Smooth muscle cell of trachea (primary cell): Measurements from ENCODE around the gene HVCN1. TPM values are rescaled to one million over a fixed set of nuclear protein-coding genes. Genes with fewer than 3 reads are reported as not detected.

Experiments used
- total RNA-seq: library from RNA; depleted of rRNA; stranded (reverse); fragments of >200 nt; gene quantifications from 2 replicates; pipeline ENCODE4 v1.2.1, GENCODE V29; 2014

Gene HVCN1, protein sequence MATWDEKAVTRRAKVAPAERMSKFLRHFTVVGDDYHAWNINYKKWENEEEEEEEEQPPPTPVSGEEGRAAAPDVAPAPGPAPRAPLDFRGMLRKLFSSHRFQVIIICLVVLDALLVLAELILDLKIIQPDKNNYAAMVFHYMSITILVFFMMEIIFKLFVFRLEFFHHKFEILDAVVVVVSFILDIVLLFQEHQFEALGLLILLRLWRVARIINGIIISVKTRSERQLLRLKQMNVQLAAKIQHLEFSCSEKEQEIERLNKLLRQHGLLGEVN
- 4.1 and 10.1 TPM in 2 replicates for total RNA-seq

DNA sequence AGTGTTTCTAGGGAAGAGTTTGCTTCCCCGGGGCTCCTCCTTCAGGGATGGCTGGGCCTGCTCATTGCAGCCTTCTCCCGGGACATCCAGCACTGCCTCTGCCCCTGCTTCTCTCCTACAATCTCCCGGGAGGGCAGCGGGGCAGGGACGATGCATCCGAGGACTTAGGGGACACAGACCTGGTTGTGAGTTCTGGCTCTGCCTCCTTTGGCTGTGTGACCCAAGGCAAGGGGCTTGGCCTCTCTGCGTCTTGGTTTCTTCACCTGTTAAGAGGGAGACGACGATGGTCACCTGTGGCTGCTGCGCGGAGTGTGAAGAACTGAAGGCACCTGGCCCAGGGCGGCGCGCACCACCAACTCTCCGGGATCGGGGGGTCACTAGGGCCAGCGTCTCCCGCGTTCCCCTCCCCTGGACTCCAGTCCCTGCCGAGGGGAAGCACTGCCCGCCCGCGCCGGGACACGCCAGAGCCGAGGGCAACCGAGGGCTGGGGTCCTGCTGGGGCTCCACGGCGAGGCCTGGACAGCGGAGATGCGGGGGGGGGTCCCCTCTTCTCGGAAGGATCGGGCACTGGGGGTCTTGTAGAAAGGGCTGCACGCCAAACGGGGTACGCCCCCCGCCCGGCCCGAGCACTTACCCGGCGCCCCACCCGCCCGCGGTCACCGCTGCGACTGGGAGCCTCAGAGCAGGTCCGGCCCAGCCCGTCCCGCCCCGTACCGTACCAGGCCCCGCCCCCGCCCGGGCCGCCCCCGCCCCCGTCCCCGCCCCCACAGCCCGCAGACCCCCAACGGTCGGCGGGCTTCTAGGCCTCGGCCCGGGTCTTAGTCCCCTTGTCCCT is at the start of gene HVCN1:
Gene HVCN1 (minus strand): TSS at position 670 of the 835 bp plus-strand sequence. CDS start 5,870 bp downstream, outside the sequence.

DNA sequence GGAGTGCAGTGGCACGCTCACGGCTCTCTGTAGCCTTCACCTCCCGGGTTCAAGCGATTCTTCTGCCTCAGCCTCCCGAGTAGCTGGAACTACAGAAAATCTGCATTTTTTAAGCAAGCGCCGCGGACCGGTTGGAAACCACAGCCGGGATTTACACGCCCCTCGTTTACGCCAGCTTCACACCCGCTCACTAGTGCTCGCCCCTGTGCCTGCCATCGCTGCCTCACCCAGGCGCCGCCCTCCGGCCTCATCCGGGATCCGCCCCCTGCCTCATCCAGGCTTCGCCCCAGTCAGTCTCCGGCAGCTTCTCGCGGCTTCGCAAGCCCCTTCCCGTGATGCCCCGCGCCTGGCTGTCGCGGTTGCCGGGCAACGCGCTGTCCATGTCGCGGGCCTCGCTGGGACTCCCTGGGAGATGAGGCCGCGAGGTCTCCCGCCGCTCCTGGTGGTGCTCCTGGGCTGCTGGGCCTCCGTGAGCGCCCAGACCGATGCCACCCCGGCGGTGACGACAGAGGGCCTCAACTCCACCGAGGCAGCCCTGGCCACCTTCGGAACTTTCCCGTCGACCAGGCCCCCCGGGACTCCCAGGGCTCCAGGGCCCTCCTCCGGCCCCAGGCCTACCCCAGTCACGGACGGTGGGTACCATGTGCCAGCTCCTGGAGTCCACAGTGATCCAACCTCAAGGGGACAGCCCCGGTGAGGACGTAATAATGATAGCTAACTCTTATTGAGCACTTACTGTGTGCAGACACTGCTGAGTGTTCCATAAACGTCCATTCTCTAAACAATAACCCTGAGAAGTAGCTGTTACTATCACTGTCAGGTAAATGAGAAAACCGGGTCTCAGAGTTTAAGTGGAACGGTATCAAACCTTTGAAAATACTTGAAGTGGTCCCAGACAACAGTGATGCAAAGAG is 74.9 kb downstream of the HVCN1 start, which contains the start of gene TCTN1:
Gene TCTN1 (plus strand): TSS at position 359 of the 914 bp plus-strand sequence. CDS start 54 bp downstream, at position 413.

Other genes starting within 250 kb of the HVCN1 start
- gene ARPC3, start 238.8 kb downstream of the HVCN1 start, total RNA-seq = 249 and 353 TPM in 2 replicates
- gene GPN3, start 220.9 kb downstream of the HVCN1 start, total RNA-seq = 12.7 and 24.0 TPM in 2 replicates
- gene FAM216A, start 220.3 kb downstream of the HVCN1 start, total RNA-seq = 10.3 and 12.4 TPM in 2 replicates
- 55.1 and 110 TPM in 2 replicates for gene VPS29, start 187.0 kb downstream of the HVCN1 start, total RNA-seq
- gene RAD9B, start 186.8 kb downstream of the HVCN1 start, total RNA-seq = 0.29 and 0.83 TPM in 2 replicates
- 7.1 and 7.3 TPM in 2 replicates for gene PPTC7, start 105.8 kb downstream of the HVCN1 start, total RNA-seq
- 29.1 and 37.7 TPM in 2 replicates for gene TCTN1, start 75.0 kb downstream of the HVCN1 start, total RNA-seq
- gene PPP1CC, start 53.8 kb upstream of the HVCN1 start, total RNA-seq = 91.5 and 166 TPM in 2 replicates
- not detected in 2 replicates for gene CCDC63, start 157.9 kb upstream of the HVCN1 start, total RNA-seq
- not detected in 2 replicates for gene MYL2, start 231.5 kb upstream of the HVCN1 start, total RNA-seq